Measurements from ENCODE around the gene TVP23C.
"Not testable (repeated sequence)": the region's sequence is repeated elsewhere in the genome, so short reads cannot be mapped to it uniquely, and the experiment has no call there.

Gene TVP23C

DNA sequence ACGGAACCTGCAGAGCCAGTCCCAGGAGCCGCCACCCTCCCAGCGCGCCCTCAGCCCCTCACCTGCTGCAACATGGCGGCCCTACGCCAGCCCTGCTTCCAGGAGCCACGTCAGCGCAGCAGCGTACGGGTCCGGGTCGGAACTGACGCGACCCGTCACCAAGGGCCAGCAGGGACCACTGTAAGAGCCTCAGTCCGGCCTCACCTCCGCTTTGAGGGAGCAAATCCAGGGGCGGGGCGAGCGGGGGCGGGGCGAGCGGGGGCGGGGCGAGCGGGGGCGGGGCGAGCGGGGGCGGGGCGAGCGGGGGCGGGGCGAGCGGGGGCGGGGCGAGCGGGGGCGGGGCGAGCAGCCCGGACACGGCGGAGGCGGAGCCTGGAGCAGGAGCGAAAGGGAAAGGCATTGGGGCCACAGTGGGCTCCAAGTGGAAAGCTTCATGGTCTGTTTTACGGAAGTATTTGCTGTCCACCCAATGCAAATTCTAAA lies at the start of gene TVP23C:
TSS of gene TVP23C (minus strand) at position 109 of the 483 bp plus-strand sequence. CDS start at position 74, 35 bp downstream.
- DNase-seq, result peak; percentile 71

DNA sequence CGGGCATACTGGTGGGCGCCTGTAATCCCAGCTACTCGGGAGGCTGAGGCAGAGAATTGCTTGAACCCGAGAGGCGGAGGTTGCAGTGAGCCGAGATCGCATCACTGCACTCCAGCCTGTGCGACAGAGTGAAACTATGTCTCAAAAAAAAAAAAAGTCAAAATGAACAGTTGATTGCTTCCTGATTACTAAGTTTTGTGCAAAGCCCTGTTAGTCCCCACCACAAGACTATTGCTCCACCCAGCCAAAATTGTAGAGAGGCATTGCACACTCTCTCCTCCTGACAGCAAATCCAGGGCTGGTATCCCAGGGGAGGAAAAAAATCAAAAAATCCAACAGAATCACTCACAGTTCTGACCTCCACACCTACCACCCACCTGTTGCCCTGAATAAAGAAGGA lies 29.7 kb upstream of the TVP23C start:
- not testable (repeated sequence) for DNase-seq

DNA sequence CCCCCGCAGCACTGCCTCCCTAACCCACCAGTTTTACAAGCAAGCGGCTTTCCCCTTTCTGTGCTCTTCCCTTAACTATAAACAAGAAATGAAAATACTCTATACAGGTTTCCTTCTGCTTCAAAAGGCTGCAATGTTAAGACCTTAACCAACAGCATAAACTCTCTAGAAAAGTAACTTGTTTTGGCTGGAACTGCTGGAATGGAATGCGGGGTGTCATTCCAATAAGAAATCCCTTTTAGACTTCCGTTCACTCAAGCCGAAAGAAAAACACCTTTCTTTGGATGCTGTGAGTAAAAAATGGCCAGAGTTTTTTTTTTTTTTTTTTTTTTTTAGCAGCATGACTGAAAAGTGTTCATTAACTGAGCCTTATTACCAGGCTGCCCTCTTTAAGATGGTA lies 28.7 kb upstream of the TVP23C start:
- not testable (repeated sequence) for DNase-seq

DNA sequence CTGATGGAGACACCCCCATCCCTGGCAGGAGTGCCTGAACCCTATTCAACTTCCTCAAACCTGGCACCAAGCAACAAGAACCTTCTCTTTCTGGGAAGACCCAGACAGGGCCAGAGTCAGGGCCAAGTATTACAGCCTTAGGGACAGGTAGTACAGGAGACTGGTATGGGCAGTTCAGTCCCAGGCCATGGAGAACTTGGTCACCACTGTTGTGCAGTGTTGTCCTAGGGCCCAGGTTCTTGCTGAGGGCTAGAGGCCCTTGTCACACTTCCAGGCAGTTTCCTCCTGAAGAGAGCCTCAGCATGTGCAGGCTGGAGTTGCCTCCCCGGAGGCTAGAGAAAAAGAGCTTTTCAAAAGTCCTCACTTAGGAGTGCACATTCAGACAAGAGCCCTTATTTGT lies 27.6 kb upstream of the TVP23C start:
- DNase-seq, result not testable (repeated sequence)

DNA sequence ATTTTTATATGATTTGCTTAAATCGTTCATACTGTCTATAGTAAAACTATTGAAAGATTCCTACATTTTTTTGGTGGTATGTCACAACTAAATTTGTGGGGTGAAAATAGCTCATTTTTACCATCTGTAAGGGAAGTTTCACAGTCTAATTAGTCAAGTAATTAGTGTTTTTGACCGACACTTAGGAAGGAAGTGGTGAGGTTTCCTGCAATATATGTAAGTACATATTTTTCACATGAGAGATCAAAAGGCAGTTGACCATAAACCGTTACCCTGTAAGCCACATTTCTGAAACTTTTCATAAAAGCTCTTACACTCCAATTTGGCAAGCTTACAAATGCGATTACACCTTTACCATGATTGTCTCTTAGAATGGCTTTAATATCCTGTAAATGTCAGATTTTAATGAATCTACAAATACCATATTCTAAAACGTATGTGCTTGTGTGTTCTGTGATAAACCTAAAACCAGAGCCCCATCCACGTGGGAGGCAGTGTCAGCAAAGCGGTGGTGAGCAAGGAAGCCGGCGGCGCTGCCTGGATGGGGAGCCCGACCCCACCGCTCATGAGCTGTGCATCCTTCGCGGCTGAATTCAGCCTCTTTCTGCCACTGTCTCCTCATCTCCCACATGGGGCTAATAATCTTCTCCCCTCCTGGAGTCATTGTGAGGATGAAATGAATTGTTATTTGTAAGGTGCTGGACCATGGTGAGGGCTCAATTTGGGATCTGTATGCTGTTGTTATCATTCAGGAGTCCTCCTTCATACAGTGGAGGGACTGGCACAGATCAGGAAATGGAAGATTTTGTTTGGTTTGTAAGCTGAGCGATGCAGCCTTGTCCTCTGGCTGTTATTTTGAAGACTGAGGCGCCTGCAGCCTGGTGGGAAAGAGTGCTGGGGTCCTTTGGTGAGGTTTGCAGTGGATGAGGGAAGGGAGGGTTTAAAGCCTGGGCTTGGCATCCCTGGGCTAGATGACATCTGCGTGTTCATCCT lies 26.6 kb upstream of the TVP23C start:
- DNase-seq, result peak; percentile 31

DNA sequence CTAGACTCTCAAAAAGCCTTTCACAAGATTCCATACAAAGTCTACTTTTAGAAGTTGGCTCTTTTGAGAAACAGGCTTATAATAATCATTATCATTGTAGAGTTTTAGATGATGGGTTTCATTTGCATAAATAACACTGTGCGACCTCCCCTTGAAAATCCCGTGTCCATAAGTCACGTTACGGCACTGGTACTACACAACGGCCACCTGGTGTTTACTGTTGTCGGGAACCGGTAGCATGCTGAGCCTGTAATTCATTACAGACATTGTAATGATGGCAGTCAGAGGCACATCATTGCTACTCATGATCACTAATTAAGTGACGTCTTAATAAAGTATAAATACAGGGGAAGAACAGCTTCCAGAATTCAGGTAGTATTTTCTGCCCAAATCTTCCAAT lies 24.7 kb upstream of the TVP23C start:
- not testable (repeated sequence) for DNase-seq

DNA sequence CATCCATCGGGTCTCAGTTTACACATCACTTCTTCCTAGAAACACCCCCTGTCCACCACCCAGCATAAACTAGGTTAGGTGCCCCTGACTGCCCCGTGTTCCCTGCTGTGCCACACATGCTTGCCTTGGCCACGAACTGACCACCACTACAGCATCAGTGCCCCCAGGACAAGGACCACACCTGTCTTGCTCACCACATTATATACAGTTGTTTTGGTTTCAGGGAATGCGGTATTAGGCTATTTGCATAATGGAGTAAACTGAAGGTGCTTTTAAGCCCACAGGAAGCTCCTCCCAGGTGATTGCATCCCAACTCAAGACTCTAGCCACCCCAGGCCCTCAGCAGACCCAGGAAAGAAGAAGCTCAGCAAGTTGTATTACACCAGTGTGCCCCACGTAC lies 20.0 kb upstream of the TVP23C start:
- DNase-seq, result not testable (repeated sequence)

DNA sequence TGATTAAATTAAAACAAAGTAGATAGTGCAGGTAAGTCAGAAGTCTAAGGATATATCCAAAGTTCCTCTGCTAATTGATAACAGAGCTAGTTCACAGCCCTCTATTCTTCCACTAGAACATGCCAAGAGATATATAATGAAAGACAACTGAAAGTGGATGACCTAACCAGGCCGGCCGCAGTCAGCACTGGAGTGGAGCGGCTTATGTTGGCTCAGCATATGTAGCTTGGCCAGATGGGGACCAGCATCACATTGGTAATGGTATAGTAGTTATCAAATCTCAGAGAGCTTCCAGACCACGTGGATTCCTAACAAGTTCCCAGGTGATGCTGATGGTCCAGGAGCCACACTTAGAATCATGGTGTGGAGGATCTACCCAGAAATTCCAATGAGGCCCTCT lies 18.2 kb upstream of the TVP23C start:
- DNase-seq, result not testable (repeated sequence)

DNA sequence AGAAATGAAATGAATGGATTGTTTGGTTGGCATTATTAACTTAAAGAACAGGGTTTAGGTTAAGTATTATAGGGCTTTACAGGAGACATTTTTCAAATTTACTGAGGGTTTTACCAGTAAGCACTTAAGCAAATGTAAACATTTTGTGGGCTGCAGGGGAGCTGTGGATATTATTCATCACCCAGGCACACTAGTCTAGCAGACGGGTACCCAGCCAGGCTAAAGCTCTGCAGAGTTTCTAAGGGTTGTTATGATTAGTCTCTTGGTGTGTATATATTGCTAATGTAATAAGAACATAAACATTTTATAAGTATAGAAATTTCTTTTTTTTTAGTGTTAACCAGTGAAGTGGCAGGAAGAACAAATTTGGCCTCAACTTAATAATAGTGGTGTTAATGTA lies 13.6 kb upstream of the TVP23C start:
- DNase-seq, result not testable (repeated sequence)

DNA sequence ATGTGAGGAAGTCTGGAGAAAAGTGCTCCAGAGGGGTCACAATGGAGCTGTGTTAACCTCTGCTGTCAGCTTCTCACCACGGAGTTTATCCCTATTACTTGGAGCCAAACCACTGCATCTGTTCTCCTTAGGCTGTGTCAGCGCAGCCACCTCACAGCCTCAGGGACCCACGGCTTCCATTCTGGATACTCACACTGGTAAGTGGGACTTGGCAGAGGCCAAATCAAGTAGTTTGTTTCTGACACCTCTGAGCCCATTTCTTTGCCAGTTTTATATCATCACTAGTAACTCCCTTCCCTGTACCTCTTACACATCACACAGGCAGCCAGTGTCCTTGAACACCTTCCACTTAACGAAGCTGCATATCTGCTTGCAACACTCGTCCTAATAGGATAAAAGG lies 11.4 kb upstream of the TVP23C start:
- DNase-seq, result not testable (repeated sequence)

DNA sequence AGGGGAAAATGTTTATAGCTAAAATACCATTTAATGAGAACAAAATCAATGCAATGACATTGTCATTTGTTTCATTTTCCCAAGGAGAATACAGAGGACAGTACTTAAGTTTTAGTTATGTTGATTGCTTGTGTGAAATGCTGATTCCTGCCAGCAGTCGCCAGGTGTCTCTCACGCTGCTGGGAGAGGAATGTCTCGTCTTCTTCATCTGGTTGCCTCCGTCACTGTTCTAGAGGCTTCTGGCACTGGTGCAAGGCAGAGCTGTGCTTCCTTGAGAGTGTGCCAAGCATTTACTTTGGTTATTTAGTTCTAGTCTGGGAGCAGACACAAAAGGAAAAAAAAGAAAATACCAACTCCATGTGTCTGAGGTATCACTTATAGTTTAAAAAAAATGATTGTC lies 10.6 kb upstream of the TVP23C start:
- DNase-seq, result not testable (repeated sequence)

DNA sequence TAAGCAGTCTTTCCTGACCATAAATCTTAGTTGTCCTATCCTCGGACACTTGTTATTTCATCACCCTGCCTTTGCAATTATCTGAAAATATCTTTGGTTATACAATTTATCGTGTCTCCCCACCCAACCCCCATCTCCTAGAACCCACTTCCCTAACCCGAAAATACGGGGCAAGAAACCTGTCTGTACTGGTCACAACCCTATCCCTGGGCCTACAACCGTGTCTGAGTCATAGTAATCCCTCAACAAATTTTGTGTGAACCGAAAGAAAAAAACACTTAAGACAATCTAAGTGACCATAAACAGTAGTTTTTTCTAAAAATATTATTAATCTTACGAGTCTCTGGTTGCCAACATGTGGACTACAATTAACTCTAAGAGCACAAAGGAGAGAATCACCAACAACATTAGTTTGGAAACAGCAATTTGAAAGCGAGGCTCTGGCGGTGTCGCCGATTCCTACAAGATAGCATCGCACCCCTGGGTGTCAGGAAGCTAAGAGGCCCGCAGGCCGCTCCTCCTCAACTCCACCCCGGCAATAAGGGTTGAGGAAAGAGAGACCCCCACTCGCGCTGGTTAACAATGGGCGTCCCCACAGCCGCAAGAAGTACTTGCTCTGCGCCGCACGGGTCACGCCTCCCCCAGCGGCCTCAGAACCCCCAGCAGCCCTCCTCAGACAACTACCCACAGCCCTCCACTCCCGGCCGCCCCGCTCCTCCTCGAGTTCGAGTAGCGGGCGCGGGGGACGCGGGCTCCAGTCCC lies 489 bp downstream of the TVP23C start:
- not testable (repeated sequence) for DNase-seq

DNA sequence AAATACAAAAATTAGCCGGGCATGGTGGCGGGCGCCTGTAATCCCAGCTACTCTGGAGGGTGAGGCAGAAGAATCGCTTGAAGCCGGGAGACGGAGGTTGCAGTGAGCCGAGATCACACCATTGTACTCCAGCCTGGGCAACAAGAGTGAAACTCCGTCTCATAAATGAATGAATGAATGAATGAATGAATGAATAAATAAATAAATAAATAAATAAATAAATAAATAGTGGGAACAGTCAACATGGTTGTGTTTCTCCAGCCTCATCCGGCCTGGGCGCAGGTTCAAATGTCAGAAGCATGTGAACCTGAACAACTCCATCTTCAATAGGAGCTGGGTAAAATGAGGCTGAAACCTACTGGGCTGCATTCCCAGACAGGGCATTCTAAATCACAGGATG lies 1.8 kb downstream of the TVP23C start:
- not testable (repeated sequence) for DNase-seq

DNA sequence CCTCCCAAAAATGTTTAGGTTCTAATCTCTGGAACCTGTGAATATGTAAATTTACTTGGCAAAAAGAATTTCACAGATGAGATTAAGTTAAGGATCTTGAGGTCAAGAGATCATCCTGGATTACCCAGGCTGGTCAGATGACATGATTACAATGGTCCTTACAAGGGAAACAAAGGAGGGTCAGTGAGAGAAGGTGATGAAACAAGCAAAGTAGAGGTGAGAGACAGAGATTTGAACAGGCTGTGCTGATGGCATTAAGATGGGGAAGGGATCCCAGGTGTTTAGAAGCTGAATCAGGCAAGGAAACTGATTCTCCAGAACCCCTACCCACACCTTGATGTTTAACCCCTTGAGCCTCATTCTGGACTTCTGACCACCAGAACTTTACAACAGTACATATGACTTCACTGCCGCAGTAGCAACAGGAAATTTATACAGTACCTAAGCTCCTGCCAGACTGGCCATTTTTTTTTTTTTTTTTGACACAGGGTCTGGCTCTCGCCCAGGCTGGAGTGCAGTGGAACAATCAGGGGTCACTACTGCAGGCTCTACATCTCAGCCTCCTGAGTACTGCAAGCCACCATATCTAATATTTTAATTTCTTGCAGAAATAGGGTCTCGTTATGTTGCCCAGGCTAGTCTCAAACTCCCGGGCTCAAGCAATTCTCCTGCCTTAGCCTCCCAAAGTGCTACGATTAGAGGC lies 4.7 kb downstream of the TVP23C start:
- not testable (repeated sequence) for DNase-seq

DNA sequence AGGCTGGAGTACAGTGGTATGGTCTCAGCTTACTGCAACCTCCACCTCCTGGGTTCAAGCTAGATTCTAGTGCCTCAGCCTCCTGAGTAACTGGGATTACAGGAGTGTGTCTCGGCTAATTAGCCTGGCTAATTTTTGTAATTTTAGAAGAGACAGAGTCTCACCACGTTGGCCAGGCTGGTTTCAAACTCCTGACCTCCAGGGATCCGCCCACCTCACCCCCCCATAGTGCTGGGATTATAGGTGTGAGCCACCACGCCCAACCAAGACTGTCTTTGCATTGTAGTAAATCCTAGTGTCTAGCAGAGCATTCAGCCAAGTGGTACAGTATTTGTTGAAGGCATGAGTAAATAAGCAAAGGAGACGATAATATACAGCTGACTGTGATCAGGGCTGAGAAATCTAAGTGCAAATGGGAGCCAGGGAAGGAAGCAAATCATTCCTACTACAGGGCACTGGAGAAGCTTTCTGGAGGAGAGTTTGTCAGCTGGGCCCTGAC lies 5.9 kb downstream of the TVP23C start:
- DNase-seq, result not testable (repeated sequence)

DNA sequence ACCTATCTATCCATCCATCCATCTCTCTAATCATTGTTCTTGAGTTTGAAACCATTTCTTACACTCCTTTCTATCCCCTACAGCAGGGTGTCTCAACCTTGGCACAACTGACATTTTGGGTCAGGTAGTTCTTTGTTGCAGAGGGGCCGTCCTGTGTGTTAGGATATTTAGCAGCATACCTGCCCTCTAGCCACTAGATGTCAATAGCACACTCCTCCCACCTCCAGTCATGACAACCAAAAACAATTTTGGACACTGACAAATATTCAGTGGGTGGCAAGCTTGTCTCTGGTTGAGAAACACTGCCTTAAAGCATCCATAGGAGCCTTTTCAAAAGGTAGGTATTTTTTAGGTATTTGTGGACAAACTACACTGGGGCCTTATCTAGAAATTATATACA lies 10.4 kb downstream of the TVP23C start:
- DNase-seq, result not testable (repeated sequence)

DNA sequence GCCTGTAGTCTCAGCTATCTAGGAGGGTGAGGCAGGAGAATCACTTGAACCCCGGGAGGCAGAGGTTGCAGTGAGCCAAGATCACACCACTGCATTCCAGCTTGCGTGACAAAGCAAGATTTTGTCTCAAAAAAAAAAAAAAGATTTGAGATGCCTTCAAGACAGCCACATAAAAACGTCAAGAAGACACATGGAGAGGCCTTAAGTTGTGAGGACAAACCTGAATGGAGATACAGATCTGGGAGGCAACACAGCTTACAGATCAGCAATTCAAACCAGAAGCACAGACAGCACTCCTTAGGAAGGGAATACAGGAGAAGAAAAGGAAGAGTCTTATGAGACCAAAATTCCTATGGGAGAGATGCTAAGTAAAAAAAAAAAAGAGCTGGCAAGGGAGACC lies 13.7 kb downstream of the TVP23C start:
- DNase-seq, result not testable (repeated sequence)

DNA sequence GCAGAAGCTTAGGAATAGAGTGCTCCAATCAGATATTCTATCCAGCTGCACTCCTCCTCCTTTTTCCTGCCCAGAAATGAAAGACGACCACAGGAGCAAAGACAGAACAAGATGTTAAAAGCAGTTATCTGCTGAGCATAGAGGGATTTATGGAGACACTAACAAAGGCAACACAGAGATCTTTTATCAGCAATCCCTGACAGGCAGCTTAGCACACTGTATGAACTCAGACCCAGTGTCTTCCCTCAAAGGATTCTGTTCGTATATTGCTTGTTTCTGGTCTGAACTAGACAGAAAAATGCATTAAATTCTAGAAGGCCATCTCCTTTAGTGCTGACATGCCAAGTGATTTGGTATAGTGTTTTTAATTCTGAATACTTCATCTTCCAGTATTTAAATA lies 16.7 kb downstream of the TVP23C start:
- DNase-seq, result not testable (repeated sequence)

DNA sequence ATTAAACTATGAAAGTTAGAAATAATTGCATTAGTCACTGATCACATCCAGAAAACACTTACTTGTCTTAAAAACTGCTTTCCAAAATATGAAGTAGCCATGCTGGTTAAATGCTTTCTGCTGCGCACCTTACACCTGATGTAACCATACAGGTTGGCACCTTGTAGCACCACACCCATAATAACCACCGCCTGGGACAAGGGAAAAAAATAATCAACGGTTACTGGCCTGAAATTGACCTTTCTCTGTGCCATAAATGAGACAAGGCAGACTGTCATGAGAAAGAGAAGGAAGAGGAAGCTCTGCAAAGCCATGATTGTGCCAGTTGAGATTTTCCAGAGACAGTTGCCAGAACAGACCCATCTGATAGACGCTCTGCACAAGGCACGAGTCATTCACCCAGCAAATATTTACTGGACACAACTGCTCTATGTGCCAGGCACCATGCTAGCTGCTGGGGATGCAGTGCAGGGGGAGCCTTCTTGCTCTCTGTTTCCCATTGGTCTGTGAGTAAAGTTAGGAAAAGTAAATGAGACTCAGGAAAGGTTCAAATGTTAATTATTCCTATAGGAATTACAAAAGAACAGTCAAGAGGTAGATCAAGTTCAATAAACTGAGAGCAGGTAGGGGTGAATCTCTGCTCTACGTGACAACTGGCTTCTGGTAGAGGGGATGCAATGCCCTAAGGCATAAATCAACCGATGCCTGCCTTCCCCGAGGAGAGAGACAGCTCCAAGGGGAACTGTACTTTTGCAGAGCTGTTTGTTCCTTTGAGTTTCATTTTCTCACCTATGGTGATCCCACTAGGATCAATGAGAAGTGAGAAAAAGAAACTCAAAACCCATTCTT lies 22.7 kb downstream of the TVP23C start:
- DNase-seq, result not testable (repeated sequence)

DNA sequence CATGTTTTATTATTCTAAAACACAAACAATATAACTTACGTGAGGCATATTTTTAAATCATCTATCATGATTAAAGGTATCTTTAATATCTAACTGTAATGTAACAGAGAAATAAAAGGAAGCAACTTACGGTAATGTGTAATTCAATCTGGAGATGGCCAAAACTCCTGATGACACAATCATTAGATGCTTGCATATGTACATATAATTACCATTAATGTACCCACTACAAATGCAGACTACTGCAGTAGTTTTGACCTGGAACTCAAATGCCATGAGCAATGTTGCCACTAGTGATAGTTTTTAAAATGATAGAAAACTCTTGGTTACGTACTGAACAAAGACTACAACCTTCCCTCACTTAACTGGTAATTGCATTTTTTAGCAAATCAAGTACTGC lies 30.2 kb downstream of the TVP23C start:
- not testable (repeated sequence) for DNase-seq

All from activated naive CD4-positive, alpha-beta T cell treated with Interleukin-2 at 50 U/mL for 16 hours (primary cell).